B cell (primary cell): Measurements from ENCODE around the gene MIPOL1. TPM values are rescaled to one million over a fixed set of nuclear protein-coding genes. Genes with fewer than 3 reads are reported as not detected.

Source experiments
- ATAC-seq: fragments of 200-7000 bp; cut with Tn5 transposase; one replicate; pipeline ENCODE4 v1.10.0; 2021; ENCODE audit warnings: low read depth, mild to moderate bottlenecking, moderate number of reproducible peaks, moderate library complexity
- CTCF ChIA-PET: fragments of 350-600 bp; sonication (Branson Sonifier 250); formaldehyde crosslinking; loops from one replicate; lab custom pipeline; 2021; ENCODE audit warnings: antibody characterized with exemption, inconsistent platforms; lab: Charles Lee
- POLR2A ChIA-PET: fragments of 350-600 bp; sonication (Branson Sonifier 250); formaldehyde crosslinking; loops from one replicate; lab custom pipeline; 2021; ENCODE audit warnings: antibody characterized with exemption; lab: Charles Lee
- DNase-seq: peaks from one replicate; pipeline ENCODE4 v3.0.0; 2013
- H2AFZ ChIP-seq: 2 replicates; pipeline ENCODE4 v1.6.1; 2012; ENCODE audit warnings: mild to moderate bottlenecking, low read depth, low read length; ENCODE audit not compliant: insufficient read depth, poor library complexity, severe bottlenecking
- H3K27ac ChIP-seq, 2 donors: 1 replicate in 1 of 2; 2 replicates in 1 of 2; pipeline ENCODE4 v1.5.1; 2012 to 2013; ENCODE audit warnings: low read length in 2 of 2, mild to moderate bottlenecking in 2 of 2, moderate library complexity in 1 of 2
- H3K27me3 ChIP-seq, 4 experiments: fragments of 200-600 bp in 1 of 4; sonication (generic) in 1 of 4; replicated peaks in 1 of 4; 1 replicate in 2 of 4; 2 replicates in 2 of 4; pipeline versions ENCODE4 v1.6.1 to v1.7.0; 2013 to 2016; ENCODE audit warnings: low read length in 3 of 4, mild to moderate bottlenecking in 2 of 4, mixed read lengths in 1 of 4, moderate library complexity in 1 of 4; ENCODE audit not compliant: insufficient read depth in 4 of 4, control insufficient read depth in 3 of 4; ENCODE audit errors: control extremely low read depth in 1 of 4
- H3K36me3 ChIP-seq, 2 experiments: replicated peaks in 1 of 2; 1 replicate in 1 of 2; 2 replicates in 1 of 2; pipeline versions ENCODE4 v1.6.1 to v1.7.1; 2013; ENCODE audit warnings: low read length in 1 of 2; ENCODE audit not compliant: insufficient read depth in 2 of 2, control insufficient read depth in 1 of 2; ENCODE audit errors: control extremely low read depth in 1 of 2, extremely low read depth in 1 of 2
- H3K4me1 ChIP-seq, 2 donors: fragments of 200-600 bp in 1 of 2; sonication (generic) in 1 of 2; 1 replicate in 1 of 2; 2 replicates in 1 of 2; pipeline versions ENCODE4 v1.5.1 to v1.6.1; 2013 to 2017; ENCODE audit warnings: low read length in 2 of 2; ENCODE audit not compliant: control insufficient read depth in 2 of 2, insufficient read depth in 2 of 2
- H3K4me2 ChIP-seq: replicated peaks from 2 replicates; pipeline ENCODE3; 2012; ENCODE audit warnings: mild to moderate bottlenecking, low read depth, low read length; ENCODE audit not compliant: poor library complexity, severe bottlenecking
- H3K4me3 ChIP-seq, 5 experiments: fragments of 200-600 bp in 1 of 5; sonication (generic) in 1 of 5; 1 replicate in 3 of 5; 2 replicates in 2 of 5; pipeline versions ENCODE4 v1.5.1 to v1.7.0; 2011 to 2016; ENCODE audit warnings: low read length in 4 of 5, mild to moderate bottlenecking in 4 of 5, low read depth in 2 of 5, control low read depth in 1 of 5, moderate library complexity in 1 of 5; ENCODE audit not compliant: insufficient read depth in 1 of 5; ENCODE audit errors: control extremely low read depth in 1 of 5, extremely low read depth in 1 of 5
- H3K79me2 ChIP-seq: fragments of 200-600 bp; sonication (generic); one replicate; pipeline ENCODE4 v1.6.0; 2016; ENCODE audit warnings: low read length; ENCODE audit not compliant: control insufficient read depth, insufficient read depth
- H3K9ac ChIP-seq: fragments of 200-600 bp; sonication (generic); 2 replicates; pipeline ENCODE4 v1.6.1; 2017; ENCODE audit warnings: mild to moderate bottlenecking, low read length, moderate library complexity
- H3K9me3 ChIP-seq, 3 donors: one replicate each; pipeline versions ENCODE4 v1.6.1 to v1.7.1; 2013; ENCODE audit warnings: low read length in 2 of 3; ENCODE audit not compliant: control insufficient read depth in 2 of 3, insufficient read depth in 1 of 3; ENCODE audit errors: control extremely low read depth in 1 of 3
- H4K20me1 ChIP-seq: 2 replicates; pipeline ENCODE4 v1.6.0; 2012; ENCODE audit warnings: mild to moderate bottlenecking, low read length; ENCODE audit not compliant: insufficient read depth, control insufficient read depth, poor library complexity, severe bottlenecking
- H3K27ac Mint-ChIP-seq: one replicate; pipeline ENCODE4 v1.8.0; 2021; ENCODE audit warnings: mixed read lengths
- H3K27me3 Mint-ChIP-seq: one replicate; pipeline ENCODE4 v1.8.0; 2021; ENCODE audit warnings: mixed read lengths
- H3K4me1 Mint-ChIP-seq: one replicate; pipeline ENCODE4 v1.8.0; 2021; ENCODE audit warnings: mixed read lengths
- H3K4me3 Mint-ChIP-seq: one replicate; pipeline ENCODE4 v1.8.0; 2021; ENCODE audit warnings: mixed read lengths
- H3K9me3 Mint-ChIP-seq: one replicate; pipeline ENCODE4 v1.8.0; 2022; ENCODE audit warnings: mixed read lengths; ENCODE audit not compliant: insufficient read depth
- EZH2 ChIP-seq: IDR thresholded peaks from 2 replicates; pipeline ENCODE4 v1.6.1; 2012; ENCODE audit warnings: borderline replicate concordance, low read depth, mild to moderate bottlenecking, moderate library complexity, low read length; ENCODE audit not compliant: insufficient read depth, poor library complexity, severe bottlenecking
- WGBS: methylation state at CpG from one replicate; pipeline ENCODE4 v1.1.5; 2013; ENCODE audit warnings: missing lambda C conversion rate; ENCODE audit not compliant: insufficient coverage; 5-methylcytosine and 5-hydroxymethylcytosine counted together
- intact Hi-C: fragments of 100-400 bp; cut with micrococcal nuclease; formaldehyde crosslinking; loops from one replicate; pipeline ENCODE4 v1.10.0; 2022
- polyA plus RNA-seq: library from polyadenylated mRNA; depleted of rRNA; stranded (reverse); fragments of >200 nt; gene quantifications from 2 replicates; pipeline ENCODE4 v1.2.3, GENCODE V29; 2012
- total RNA-seq, 2 donors: library from RNA; stranded (reverse); fragments of 120-200 nt in 1 of 2; gene quantifications; 1 replicate in 1 of 2; 2 replicates in 1 of 2; pipeline versions ENCODE4 v1.2.3 to v1.2.4, GENCODE V29; 2013 to 2022
- TF ChIP-seq, protein P1 (sequence below): fragments of 200-600 bp; IDR thresholded peaks from one replicate; pipeline ENCODE4 v1.8.0; 2022; ENCODE audit warnings: antibody characterized with exemption, mild to moderate bottlenecking

The MIPOL1 gene
- total and polyA plus RNA-seq, 2 donors (not counting 1 experiment from before 2014, with no cell fraction given) = 0.17 TPM; not detected in 1

- Histone ChIP-seq H3K9ac (no peak overlapping the region), H3K4me1 (peaks cover 13 to 26% of the 10 kb centered on the region in 2 donors), H3K27ac (no peak overlapping the region), H3K4me3 (peak overlapping the region in 1 of 5 experiments; percentile 29), H4K20me1 (no peaks in the 10 kb centered on the region), H3K4me2 (peak overlapping the region; percentile 43), H3K27me3 (peaks cover 1 to 82% (median 48%) of the 10 kb centered on the region in 4 experiments), H3K9me3 (peaks cover 1 to 58% (median 2%) of the 10 kb centered on the region in 3 donors), H2AFZ (peak overlapping the region; percentile 33), H3K36me3 (no peaks in the 10 kb centered on the region), H3K79me2 (no peaks in the 10 kb centered on the region)
- POLR2A ChIA-PET = no interaction called here
- Mint-ChIP-seq H3K27ac (peak overlapping the region; percentile 63), H3K4me3 (peak overlapping the region; percentile 63), H3K4me1 (peaks cover 13% of the 10 kb centered on the region), H3K27me3 (peaks cover 75% of the 10 kb centered on the region), H3K9me3 (peaks cover 2% of the 10 kb centered on the region)
- no peak for TF ChIP-seq EZH2
- TF ChIP-seq, protein P1, sequence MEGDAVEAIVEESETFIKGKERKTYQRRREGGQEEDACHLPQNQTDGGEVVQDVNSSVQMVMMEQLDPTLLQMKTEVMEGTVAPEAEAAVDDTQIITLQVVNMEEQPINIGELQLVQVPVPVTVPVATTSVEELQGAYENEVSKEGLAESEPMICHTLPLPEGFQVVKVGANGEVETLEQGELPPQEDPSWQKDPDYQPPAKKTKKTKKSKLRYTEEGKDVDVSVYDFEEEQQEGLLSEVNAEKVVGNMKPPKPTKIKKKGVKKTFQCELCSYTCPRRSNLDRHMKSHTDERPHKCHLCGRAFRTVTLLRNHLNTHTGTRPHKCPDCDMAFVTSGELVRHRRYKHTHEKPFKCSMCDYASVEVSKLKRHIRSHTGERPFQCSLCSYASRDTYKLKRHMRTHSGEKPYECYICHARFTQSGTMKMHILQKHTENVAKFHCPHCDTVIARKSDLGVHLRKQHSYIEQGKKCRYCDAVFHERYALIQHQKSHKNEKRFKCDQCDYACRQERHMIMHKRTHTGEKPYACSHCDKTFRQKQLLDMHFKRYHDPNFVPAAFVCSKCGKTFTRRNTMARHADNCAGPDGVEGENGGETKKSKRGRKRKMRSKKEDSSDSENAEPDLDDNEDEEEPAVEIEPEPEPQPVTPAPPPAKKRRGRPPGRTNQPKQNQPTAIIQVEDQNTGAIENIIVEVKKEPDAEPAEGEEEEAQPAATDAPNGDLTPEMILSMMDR = no peak
- intact Hi-C loops = no loop called here
- CTCF ChIA-PET = no interaction called here
- peak; percentile 26 for DNase-seq
- ATAC-seq = peak; percentile 39
- 7% methylated on average over 32 of the region's 46 CpGs for WGBS
Measured at GRCh38 chr14:37595809-37596621, 398.3 kb downstream of the MIPOL1 start.
